Right ventricle myocardium inferior (tissue), 1 donor: ENCODE measurements around the gene MTMR6. TPM values are rescaled to one million over a fixed set of nuclear protein-coding genes. Genes with fewer than 3 reads are reported as not detected.

Source experiments
- ATAC-seq: fragments of 200-7000 bp; cut with Tn5 transposase; one replicate; pipeline ENCODE4 v1.9.1; 2020; ENCODE audit warnings: mild to moderate bottlenecking, moderate library complexity
- DNase-seq: peaks from one replicate; pipeline ENCODE4 v3.0.0; 2021; ENCODE audit errors: missing footprints
- intact Hi-C: fragments of 100-400 bp; cut with DNase I; formaldehyde crosslinking; loops from one replicate; pipeline ENCODE4 v1.11.0; 2022
- total RNA-seq: library from RNA; stranded (reverse); fragmentation: NEBNext Ultra II Directional; extraction: Animal tissue kit (Norgen Biotek cat#: 25700); gene quantifications from one replicate; pipeline ENCODE4 v1.2.1, GENCODE V29; 2021
- donor health status: DM: no; HTN: yes; CAD: no; lungs with severe emphysema.

Gene MTMR6
- total RNA-seq, 1 donor from 2014 or later = 15.4 TPM

GRCh38 chr13:25286308-25286968, 850 bp downstream of the MTMR6 start:
- intact Hi-C loops = no loop called here
- DNase-seq (no peak), ATAC-seq (no peak)

- DNase-seq = no peak
- no peak for ATAC-seq
- intact Hi-C loops = no loop called here
These were observed 5.4 kb downstream of the MTMR6 start for GRCh38 chr13:25281935-25282332.

DNA sequence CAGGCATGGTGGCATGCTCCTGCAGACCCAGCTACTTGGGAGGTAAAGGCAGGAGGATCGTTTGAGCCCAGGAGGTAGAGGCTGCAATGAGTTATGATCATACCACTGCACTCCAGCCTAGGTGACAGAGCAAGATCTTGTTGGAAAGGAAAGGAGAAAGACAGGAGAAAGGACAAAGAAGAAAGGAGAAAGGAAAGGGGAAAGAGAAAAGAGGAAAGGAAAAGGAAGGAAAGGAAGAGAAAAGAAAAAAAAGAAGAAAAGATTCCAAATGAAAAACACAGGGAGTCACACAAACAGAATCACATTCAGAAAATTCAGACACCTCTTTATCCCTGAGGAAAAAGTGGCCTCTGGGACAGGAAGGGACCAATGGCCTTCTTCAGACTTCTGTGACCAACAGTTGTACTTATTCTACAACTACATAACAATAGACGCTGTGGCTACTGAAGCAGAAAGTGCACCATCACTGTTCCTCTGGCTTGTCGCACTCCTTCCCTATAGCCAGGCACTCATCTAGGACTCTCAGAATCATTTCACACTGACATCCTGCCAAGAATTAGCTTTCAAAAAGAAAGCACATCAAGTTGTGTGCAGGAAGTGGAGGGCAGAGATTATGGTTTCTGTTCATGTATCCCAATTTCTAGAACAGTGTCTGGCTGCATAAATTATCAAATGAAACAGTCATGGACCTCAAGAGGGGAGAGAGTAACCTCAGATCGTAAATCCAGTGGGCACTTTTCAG, 5.9 kb downstream of the MTMR6 start:
- intact Hi-C loops = no loop called here
- peak; percentile 39 for ATAC-seq
- no peak for DNase-seq

GRCh38 chr13:25280396-25280795, 6.9 kb downstream of the MTMR6 start:
- ATAC-seq (no peak), DNase-seq (no peak)
- intact Hi-C loops = no loop called here

- ATAC-seq (no peak), DNase-seq (no peak)
- intact Hi-C loops = no loop called here
These were observed 10.5 kb downstream of the MTMR6 start for GRCh38 chr13:25276748-25277147.

DNA sequence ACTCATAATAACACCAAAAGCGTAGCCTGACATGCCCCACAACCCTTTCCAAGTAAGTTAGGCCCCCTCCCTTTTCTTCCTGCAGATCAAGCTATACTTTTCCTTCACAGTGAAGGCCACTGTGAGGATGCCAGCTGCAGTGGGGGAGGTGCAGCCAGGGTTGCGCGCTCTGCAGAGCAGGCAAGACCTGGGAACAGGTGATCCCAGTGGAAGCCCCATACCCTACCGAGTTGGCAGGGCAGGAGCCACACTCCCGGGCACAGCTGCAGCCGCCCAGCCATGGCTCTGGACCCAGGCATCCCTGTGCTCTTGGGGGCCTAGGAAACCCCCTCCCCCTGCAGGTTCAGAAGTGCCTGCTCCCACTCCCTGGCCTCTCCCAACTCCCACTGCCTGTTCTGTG, 18.7 kb downstream of the MTMR6 start:
- DNase-seq (no peak), ATAC-seq (no peak)
- intact Hi-C loops = no loop called here

DNA sequence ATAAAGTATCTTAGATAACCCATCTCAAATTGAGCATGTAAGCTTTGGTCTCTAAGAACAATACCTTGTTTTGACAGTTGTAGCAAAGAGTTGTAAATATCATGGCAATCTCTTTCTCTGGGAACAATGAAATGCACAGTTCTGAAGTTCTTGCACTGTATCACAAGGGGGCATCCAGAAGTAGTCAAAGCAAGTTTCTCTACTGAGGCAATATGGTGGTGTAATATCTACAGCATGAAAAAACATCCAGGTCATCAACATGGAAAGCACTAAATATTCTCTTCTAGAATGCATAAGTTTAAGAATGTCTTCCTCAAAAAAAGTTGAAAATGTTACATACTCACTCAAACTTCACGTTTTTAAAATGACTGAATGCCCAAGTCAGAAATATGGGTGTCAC, 19.6 kb downstream of the MTMR6 start:
- DNase-seq (no peak), ATAC-seq (no peak)
- intact Hi-C loops = no loop called here

DNA sequence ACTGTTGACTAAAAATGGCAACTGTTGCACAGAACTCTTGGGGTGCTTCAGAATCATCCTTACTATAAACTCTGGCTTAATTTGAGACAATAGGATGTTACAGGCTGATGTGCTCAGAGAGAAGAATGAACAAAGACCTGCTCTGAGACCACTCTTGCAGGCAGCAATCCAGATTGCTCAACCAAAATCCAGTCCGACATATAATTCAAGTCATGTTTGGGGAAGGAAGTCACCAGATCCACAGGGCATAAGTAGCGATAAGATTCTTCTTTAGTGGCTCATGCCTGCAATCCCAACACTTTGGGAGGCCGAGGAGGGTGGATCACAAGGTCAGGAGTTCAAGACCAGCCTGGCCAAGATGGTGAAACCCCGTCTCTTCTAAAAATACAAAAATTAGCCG, 20.6 kb downstream of the MTMR6 start:
- intact Hi-C loops = no loop called here
- DNase-seq (no peak), ATAC-seq (no peak)

GRCh38 chr13:25262261-25262660, 25.0 kb downstream of the MTMR6 start:
- DNase-seq = no peak
- ATAC-seq = no peak
- intact Hi-C loops = no loop called here

DNA sequence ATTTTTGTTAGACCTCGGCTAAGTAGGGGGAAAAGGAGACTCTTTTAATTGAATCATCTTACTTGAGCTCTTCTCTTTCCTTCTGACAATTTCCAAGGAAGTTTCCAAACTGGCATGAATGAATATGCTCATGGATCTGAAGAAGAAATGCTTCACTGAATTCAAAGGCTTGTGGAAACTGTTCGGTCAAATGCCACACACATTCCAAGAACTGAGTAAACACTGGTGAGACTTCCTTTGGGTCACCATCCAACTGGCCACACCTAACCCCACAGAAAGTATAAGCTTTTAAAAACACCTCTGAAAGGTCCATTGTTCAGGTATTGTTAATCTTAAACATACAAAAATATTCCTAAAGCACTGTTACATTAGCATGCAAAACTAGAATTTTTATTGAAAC, 33.6 kb downstream of the MTMR6 start:
- no peak for ATAC-seq
- intact Hi-C loops = loop anchor here (10.0 kb wide), 1 partner anchor 71 kb away; no protein-coding TSS in a partner anchor

GRCh38 chr13:25252752-25253151, 34.5 kb downstream of the MTMR6 start:
- DNase-seq = no peak
- intact Hi-C loops = loop anchor here (10.0 kb wide), 1 partner anchor 72 kb away; no protein-coding TSS in a partner anchor
- no peak for ATAC-seq

More for the DNA sequence above, 33.6 kb downstream of the MTMR6 start:
- no peak for DNase-seq

GRCh38 chr13:25252225-25252624, 35.1 kb downstream of the MTMR6 start:
- intact Hi-C loops = loop anchor here (10.0 kb wide), 1 partner anchor 73 kb away; no protein-coding TSS in a partner anchor

GRCh38 chr13:25249001-25249543, 38.2 kb downstream of the MTMR6 start:
- ATAC-seq (no peak), DNase-seq (no peak)
- intact Hi-C loops = no loop called here

More at GRCh38 chr13:25252225-25252624, 35.1 kb downstream of the MTMR6 start:
- DNase-seq (no peak), ATAC-seq (no peak)

DNA sequence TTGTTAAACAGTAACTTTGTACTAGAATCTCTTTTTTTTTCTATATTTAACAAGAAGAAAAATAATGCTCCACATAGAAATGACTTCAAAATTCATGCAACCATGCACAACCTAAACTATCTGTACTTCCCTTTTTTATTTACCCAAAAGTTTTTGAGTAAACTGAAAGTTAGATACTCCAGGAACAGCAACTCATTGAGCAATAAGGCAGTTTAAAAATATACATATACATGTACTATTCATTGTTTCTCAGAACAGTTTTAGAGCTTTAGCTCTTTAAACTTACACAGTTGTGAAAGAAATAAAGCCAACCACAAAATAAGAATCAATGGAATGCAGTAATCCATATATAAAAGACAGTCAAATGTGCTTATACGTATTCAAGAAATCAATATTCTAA, 39.2 kb downstream of the MTMR6 start:
- intact Hi-C loops = no loop called here
- DNase-seq = no peak
- ATAC-seq = no peak

DNA sequence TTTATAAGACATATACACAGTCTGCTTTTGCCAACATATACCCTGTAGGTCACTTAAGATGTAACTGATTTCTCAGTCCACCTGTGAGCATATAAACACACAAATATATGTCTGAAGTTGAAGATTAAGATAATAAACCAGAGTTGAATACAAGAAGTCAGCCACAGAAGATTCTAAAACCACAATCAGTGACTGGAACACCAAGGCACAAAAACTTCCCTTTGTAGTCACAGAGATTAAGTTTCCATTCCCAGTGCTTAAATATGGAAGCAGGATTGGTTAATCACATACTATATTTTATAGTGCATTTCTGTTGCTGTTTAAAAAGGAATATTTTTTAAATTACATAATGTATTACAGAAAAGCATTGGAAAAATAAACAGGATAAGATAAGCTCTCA, 39.9 kb downstream of the MTMR6 start:
- DNase-seq = no peak
- ATAC-seq = no peak
- intact Hi-C loops = no loop called here

DNA sequence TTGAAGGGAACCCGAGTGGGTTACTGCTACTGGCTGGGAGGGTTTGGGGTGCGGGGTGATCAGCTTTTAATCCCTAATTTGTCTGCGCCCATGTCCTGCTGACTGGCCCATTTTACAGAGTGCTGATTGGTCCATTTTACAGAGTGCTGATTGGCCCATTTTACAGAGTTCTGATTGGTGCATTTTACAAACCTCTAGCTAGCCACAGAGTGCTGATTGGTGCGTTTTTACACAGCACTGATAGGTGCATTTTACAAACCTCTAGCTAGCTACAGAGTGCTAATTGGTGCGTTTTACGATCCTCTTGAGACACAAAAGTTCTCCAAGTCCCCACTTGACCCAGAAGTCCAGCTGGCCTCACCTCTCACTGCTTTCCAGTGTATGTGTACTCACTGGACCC, 43.2 kb downstream of the MTMR6 start:
- DNase-seq (no peak), ATAC-seq (no peak)
- intact Hi-C loops = no loop called here

- intact Hi-C loops = no loop called here
- ATAC-seq (no peak), DNase-seq (no peak)
These were observed 44.3 kb downstream of the MTMR6 start for GRCh38 chr13:25242956-25243355.

DNA sequence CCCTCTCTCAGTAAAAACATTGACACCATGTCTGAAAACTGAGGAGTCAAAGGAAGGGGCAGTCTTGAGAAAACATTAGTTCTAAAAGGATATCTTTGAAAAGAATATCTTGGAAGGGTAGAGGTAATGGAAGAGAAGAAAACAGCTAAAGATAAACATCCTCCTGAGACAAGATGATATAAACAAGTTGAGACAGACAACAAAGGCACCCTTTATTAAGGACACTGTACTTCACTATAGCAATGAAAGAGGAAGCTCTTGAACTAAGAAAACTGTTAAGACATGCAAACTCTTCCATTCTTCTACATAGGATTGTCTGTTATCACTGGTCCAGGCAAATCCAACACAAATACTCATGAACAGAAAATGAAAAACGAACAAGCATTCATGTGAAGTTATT, 46.3 kb downstream of the MTMR6 start:
- ATAC-seq (no peak), DNase-seq (no peak)
- intact Hi-C loops = no loop called here

DNA sequence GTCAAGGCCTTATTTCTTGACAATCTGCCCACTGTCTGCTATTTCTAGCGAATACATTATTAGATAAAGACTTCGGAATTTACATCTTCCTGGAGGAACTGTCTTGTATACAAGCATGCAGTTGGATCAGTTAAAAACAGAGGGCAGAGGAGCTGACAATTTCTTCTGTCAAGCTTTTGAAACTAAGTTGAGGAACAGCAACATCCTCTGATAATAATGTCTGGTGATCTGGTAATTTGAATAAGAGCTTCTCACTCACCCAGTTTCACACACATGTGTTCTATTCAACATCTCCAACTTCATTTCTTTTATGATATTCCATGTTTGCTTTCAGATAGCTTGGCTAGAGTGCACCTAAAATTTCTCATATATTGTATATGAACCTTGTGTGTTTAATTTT, 50.2 kb downstream of the MTMR6 start:
- no peak for ATAC-seq
- DNase-seq = no peak
- intact Hi-C loops = no loop called here

DNA sequence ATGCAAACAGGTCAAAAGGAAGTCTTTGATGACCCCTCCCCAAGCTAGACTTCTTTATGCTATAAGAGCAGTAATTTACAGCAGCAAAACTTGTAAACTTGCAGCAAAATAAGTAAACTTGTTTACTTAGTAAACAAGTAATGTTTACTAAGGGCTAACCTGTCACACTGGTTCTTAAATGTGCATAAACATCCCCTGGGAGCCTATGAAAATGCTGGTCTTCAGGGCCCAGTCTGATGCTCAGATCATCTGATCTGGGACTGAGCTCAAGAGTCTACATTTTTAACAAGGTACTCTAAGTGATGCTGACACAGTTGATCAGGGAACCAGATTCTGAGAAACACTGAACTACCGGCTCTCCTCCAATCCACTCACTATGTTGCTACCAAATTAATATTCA, 53.4 kb downstream of the MTMR6 start:
- ATAC-seq = no peak
- intact Hi-C loops = no loop called here
- DNase-seq = no peak
